Kidney (tissue), 14 donors: Measurements from ENCODE around the gene LY6G6C. TPM values are rescaled to one million over a fixed set of nuclear protein-coding genes. Genes with fewer than 3 reads are reported as not detected.

Source experiments
- DNase-seq, 5 donors: peaks; one replicate each; pipeline ENCODE4 v3.0.0-alpha.2; 2013 to 2020
- FAIRE-seq: peaks from 2 replicates; lab custom pipeline; 2012; peaks lifted over from hg19 to GRCh38; lab: Jason Lieb, UNC
- H3K27ac ChIP-seq, 2 donors: one replicate each; pipeline ENCODE4 v1.7.0; 2013; ENCODE audit warnings: low read depth in 2 of 2, low read length in 2 of 2, inconsistent platforms in 1 of 2
- H3K27me3 ChIP-seq: one replicate; pipeline ENCODE4 v1.7.1; 2013; ENCODE audit warnings: low read length, inconsistent platforms; ENCODE audit not compliant: control insufficient read depth, insufficient read depth
- H3K36me3 ChIP-seq, 3 donors: one replicate each; pipeline versions ENCODE4 v1.7.0 to v1.7.1; 2013; ENCODE audit warnings: low read length in 3 of 3, control low read depth in 1 of 3, inconsistent platforms in 1 of 3; ENCODE audit not compliant: insufficient read depth in 3 of 3, control insufficient read depth in 2 of 3
- H3K4me1 ChIP-seq, 3 donors: one replicate each; pipeline versions ENCODE4 v1.7.0 to v1.7.1; 2013; ENCODE audit warnings: low read length in 3 of 3, inconsistent platforms in 1 of 3, low read depth in 1 of 3; ENCODE audit not compliant: control insufficient read depth in 2 of 3, insufficient read depth in 2 of 3
- H3K4me3 ChIP-seq, 3 donors: one replicate each; pipeline versions ENCODE4 v1.7.0 to v1.8.1; 2013; ENCODE audit warnings: low read length in 3 of 3, control low read depth in 1 of 3, inconsistent platforms in 1 of 3
- H3K9ac ChIP-seq, 3 donors: one replicate each; pipeline versions ENCODE4 v1.7.0 to v1.7.1; 2013; ENCODE audit warnings: low read length in 3 of 3, control low read depth in 1 of 3, inconsistent platforms in 1 of 3
- H3K9me3 ChIP-seq, 3 donors: one replicate each; pipeline versions ENCODE4 v1.7.0 to v1.7.1; 2013; ENCODE audit warnings: low read length in 3 of 3, control low read depth in 1 of 3, inconsistent platforms in 1 of 3; ENCODE audit not compliant: control insufficient read depth in 2 of 3, insufficient read depth in 1 of 3
- intact Hi-C: fragments of 100-400 bp; cut with DNase I; formaldehyde crosslinking; loops from one replicate; pipeline ENCODE4 v1.11.1; 2022
- polyA plus RNA-seq: library from polyadenylated mRNA; stranded (reverse); fragments of 350-450 nt; fragmentation: Illumina TruSeq; extraction: RNeasy Lipid Tissue Mini Kit (QIAGEN cat#74804); gene quantifications from one replicate; pipeline ENCODE4 v1.2.3, GENCODE V29; 2014; ENCODE audit warnings: low read depth, low replicate concordance; ENCODE audit not compliant: insufficient read depth
- total RNA-seq: library from RNA; stranded (reverse); fragmentation: NEBNext Ultra II Directional; extraction: Animal tissue kit (Norgen Biotek cat#: 25700); gene quantifications from one replicate; pipeline ENCODE4 v1.2.1, GENCODE V29; 2021
- TF ChIP-seq, protein P1 (sequence below): IDR thresholded peaks from 3 replicates; pipeline ENCODE4 v1.5.1; 2012; ENCODE audit warnings: mild to moderate bottlenecking, moderate library complexity, borderline replicate concordance; ENCODE audit not compliant: insufficient read depth; ENCODE audit errors: extremely low read depth
- donor health status: control.
- donor health status: control.
- donor health status: control.
- donor health status: control.
- donor health status: control.
- donor health status: DM: yes; HTN: yes; CAD: no.
- donor health status: Normal renal cell carcinoma (clear cell type).

Gene LY6G6C
- total and polyA plus RNA-seq, 2 donors from 2014 or later = not detected

DNA sequence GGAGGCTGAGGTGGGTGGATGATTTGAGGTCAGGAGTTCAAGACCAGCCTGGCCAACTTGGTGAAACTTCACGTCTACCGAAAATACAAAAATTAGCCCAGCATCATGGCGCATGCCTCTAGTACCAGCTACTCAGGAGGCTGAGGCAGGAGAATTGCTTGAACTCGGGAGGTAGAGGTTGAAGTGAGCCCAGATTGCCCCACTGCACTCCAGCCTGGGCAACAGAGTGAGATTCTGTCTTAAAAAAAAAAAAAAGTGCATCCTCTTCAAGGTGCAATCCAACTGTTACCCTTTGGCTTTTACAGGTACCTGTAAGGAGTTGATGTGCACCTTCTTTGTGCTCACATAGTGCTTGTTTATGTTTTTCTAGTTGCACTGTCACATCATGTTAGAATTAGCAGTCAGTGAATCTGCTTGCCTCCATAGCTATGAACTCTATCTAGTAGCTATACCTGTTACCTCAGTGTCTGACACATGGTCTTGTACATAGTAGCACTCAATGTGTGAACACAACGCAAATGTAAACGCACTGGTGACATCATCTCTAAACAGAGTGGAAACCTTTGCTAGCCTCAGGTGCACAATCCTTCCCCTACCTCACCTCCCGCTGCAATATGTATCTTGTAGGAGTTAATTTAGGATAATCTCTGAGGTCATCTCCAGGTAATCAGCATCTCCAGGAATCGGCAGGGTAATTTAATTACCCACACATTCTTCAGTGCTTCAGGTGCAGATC, 27.9 kb upstream of the LY6G6C start:
- FAIRE-seq (no peak), DNase-seq (no peak)
- Histone ChIP-seq H3K4me1 (no peaks in the 10 kb centered on the region), H3K4me3 (no peak overlapping the region), H3K9ac (no peak overlapping the region), H3K9me3 (no peaks in the 10 kb centered on the region), H3K36me3 (peaks cover 0 to 3% (median 3%) of the 10 kb centered on the region in 3 donors), H3K27me3 (no peaks in the 10 kb centered on the region), H3K27ac (no peak overlapping the region)
- TF ChIP-seq, protein P1, sequence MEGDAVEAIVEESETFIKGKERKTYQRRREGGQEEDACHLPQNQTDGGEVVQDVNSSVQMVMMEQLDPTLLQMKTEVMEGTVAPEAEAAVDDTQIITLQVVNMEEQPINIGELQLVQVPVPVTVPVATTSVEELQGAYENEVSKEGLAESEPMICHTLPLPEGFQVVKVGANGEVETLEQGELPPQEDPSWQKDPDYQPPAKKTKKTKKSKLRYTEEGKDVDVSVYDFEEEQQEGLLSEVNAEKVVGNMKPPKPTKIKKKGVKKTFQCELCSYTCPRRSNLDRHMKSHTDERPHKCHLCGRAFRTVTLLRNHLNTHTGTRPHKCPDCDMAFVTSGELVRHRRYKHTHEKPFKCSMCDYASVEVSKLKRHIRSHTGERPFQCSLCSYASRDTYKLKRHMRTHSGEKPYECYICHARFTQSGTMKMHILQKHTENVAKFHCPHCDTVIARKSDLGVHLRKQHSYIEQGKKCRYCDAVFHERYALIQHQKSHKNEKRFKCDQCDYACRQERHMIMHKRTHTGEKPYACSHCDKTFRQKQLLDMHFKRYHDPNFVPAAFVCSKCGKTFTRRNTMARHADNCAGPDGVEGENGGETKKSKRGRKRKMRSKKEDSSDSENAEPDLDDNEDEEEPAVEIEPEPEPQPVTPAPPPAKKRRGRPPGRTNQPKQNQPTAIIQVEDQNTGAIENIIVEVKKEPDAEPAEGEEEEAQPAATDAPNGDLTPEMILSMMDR = no peak
- intact Hi-C loops = no loop called here

DNA sequence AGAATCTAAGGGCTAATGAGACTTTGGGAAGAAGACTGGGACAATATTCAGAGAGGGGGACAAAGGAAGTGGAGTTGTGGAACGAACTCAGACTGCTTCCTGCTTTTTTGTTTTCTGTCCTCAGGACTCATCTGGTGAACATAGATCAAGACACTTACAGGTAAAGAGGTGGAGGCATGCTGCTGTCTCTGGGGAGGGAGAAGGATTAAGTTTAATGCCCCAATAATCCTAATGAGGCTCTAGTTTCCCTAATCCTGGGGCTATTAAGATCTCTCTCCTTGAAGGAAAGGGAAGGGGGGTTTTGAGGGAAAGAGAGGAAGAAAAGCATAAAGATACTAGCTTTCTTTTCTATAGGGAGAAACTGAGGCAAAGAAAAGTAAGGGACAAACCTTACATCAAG, 22.9 kb upstream of the LY6G6C start:
- Histone ChIP-seq H3K9me3 (no peaks in the 10 kb centered on the region), H3K9ac (no peak overlapping the region), H3K27me3 (no peaks in the 10 kb centered on the region), H3K36me3 (peaks cover 2 to 3% (median 3%) of the 10 kb centered on the region in 3 donors), H3K4me3 (no peak overlapping the region), H3K4me1 (peaks cover 0 to 4% (median 4%) of the 10 kb centered on the region in 3 donors), H3K27ac (no peak overlapping the region)
- DNase-seq (no peak), FAIRE-seq (no peak)
- intact Hi-C loops = no loop called here
- TF ChIP-seq, protein P1 = no peak

DNA sequence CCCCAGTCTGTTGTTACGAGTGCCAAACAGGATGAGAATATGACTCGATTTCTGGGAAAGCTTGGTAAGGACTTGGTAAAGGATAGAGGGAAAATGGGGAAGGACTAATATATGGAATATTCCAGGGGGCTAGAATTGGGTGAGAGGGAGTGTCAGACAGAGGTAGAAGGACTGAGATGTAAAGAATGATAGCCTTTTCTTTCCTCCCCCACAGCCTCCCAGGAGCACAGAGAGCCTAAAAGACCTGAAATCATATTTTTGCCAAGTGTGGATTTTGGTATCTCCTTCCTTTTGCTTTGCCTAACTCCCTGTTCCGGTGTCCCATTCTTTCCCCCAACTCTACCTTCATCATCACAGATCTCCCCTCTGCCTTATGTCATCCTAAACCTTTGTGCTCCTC, 21.3 kb upstream of the LY6G6C start:
- Histone ChIP-seq H3K4me1 (peaks cover 6 to 16% (median 15%) of the 10 kb centered on the region in 3 donors), H3K36me3 (peaks cover 2 to 3% (median 3%) of the 10 kb centered on the region in 3 donors), H3K27me3 (no peaks in the 10 kb centered on the region), H3K9me3 (no peaks in the 10 kb centered on the region), H3K27ac (no peak overlapping the region), H3K4me3 (no peak overlapping the region), H3K9ac (no peak overlapping the region)
- TF ChIP-seq, protein P1 = no peak
- no peak for FAIRE-seq
- DNase-seq = no peak
- intact Hi-C loops = no loop called here

DNA sequence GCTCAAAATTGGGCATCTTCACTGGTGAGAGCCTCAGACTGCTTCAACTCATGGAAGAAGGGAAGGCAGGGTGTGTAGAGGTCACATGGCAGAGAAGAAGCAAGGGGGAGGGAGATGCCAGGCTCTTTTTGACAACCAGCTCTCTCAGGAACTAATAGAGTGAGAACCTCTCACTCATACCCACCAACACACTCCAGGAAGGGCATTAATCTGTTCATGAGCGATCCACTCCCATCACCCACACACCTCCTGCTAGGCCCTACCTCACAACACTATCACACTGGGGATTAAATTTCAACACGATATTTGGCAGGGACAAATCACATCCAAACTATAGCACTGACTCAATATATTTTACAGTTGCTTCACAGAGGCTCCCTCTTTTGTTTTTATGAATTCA, 20.3 kb upstream of the LY6G6C start:
- Histone ChIP-seq H3K27ac (no peak overlapping the region), H3K4me1 (peaks cover 10 to 27% (median 24%) of the 10 kb centered on the region in 3 donors), H3K36me3 (peaks cover 0 to 2% (median 0%) of the 10 kb centered on the region in 3 donors), H3K9ac (no peak overlapping the region), H3K4me3 (no peak overlapping the region), H3K27me3 (no peaks in the 10 kb centered on the region), H3K9me3 (no peaks in the 10 kb centered on the region)
- intact Hi-C loops = no loop called here
- DNase-seq (peak in 1 of 5 donors; percentile 5), FAIRE-seq (no peak)
- TF ChIP-seq, protein P1 = no peak
